HG02938 (cell line): ENCODE measurements around the gene USP5.

ENCODE experiments used
- ATAC-seq: cut with Tn5 transposase; IDR thresholded peaks from one replicate; pipeline ENCODE4 v1.9.1; 2021; ENCODE audit warnings: mild to moderate bottlenecking, moderate library complexity; ENCODE audit not compliant: unreplicated experiment

Gene USP5

DNA sequence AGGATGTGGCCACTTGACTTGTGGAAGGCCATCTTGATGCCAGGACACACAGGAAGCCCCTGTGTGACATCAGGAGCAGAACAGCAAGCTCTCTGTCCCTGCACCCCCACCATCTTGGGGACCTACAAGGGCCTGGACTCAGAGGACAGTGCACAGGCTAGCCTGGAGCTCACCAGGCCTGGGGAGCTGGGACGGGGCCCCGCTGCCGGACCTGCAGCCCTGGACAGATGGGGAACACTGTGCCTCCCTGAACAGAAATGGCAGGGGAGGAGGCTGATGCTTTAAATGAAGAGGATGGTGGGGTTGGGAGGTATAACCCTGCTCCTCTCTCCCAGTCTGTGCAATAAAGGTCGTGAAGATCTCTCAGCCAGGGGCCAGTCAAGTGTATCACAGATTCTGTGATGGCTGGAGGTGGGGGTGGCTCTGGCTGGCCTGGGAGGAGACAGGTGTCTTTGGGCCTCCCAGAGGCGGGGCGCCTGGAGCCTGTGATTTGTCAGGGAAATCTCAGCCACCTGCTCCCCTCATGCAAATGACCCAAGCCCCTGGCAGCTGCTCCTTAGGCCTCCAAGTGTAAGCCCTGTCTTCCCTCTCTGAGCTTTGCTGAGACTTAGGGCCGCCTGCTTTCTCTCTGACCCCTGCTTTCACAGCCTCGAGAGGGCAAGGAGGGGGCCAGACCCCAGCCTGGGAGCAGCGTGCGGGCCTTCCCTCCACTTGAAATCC lies 12.3 kb upstream of the USP5 start:
- no peak for ATAC-seq

DNA sequence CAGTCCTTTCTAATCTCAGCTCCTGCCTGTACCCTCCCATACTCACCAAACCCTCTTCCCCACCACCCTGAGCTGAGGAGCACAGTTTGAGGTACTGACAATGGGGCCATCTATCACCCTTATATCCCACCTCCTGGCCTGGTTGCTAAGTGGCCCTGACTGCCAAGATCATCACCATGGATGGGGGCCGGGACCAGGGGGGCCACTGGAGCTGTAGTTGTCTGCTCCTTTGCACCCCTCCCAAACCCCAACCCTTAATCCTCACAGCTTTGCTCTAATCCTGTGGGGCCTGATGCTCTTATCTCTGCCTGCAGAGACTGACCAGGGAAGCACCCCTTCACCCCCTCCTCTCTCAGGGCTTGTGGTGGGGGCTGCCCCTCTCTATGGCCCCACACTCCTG lies 11.6 kb upstream of the USP5 start:
- ATAC-seq, result no peak

DNA sequence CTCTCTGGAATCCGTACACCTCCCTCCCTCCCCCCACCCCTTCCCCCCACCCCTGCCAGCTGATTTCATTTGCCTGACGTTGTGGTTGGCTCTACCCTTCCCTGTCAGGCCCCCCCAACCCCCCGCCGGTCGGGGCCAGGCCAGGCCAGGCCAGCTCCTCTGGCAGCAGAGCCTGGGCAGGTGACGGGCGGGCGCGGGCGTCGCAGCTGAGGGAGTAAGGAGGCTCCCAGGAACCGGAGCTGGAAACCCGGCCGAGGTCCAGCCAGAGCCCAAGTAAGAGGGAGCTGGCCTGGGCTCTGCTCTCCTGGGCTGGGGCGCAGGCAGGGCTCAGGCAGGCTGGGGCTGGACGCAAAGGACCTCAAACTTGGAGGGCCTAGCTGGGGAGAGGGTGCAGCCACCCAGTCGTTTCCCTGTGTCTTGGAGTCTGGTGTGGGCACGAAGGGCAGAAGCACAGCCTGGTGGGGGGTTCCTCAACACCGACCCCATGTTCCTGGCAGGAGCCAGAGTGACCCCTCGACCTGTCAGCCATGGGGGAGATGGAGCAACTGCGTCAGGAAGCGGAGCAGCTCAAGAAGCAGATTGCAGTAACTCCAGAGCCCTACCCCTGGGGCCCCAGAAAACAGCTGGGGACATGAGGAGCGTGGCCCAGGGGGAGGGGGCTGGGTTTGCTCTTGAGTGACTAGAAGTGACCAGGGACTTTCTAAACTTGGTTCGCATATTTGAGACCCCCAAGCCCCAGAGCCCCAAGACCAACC lies 11.0 kb upstream of the USP5 start, which contains the start of gene GNB3:
Gene GNB3, plus strand, starts transcription at position 165 of the 755 bp plus-strand sequence. Its CDS starts 363 bp downstream, at position 528.
- ATAC-seq, result no peak

DNA sequence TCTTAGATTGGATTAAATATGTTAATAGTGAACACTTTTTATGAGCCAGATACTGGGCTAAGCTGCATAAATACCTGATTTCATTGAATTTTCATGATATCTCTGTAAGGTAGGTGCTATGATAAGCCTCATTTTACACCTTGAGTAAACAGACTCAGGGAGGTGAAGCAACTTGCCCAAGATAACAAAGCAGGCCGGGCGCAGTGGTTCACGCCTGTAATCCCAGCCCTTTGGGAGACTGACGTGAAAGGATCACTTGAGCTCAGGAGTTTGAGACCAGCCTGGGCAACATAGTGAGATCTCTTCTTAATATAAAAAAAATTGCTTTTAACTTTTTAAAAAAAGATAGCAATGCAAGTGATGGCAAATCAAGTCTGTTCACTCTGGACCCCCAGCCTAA lies 9.9 kb upstream of the USP5 start:
- ATAC-seq, result no peak

DNA sequence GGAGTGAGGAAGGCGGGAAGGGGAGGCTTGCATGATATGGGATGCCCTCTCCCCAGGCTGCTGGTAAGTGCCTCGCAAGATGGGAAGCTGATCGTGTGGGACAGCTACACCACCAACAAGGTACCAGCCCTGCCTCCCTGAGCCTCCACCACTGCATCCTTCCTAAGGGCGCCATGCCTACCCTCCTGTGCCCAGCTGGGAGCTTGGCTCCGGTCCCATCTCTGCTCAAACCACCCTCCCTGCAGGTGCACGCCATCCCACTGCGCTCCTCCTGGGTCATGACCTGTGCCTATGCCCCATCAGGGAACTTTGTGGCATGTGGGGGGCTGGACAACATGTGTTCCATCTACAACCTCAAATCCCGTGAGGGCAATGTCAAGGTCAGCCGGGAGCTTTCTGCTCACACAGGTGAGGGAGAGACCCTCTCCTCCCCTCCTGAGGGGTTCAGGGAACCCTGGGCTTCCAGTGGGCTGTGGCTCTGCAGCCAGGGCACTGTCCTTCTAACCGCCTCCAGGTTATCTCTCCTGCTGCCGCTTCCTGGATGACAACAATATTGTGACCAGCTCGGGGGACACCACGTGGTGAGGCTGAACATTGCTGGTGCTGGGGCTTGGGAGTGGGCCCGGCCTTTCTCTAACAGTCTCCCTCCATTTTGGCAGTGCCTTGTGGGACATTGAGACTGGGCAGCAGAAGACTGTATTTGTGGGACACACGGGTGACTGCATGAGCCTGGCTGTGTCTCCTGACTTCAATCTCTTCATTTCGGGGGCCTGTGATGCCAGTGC lies 8.6 kb upstream of the USP5 start:
- ATAC-seq, result no peak

DNA sequence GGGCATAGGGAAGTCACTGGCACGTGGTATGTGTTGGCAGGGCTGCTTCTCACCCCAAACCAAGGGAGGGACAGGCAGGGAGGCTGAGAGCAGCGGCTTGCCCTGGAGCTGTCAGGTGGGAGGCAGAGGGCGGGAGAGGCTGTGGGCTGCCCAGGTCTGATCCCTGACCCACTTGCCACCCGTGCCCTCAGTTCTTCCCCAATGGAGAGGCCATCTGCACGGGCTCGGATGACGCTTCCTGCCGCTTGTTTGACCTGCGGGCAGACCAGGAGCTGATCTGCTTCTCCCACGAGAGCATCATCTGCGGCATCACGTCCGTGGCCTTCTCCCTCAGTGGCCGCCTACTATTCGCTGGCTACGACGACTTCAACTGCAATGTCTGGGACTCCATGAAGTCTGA lies 6.6 kb upstream of the USP5 start:
- ATAC-seq, result no peak

DNA sequence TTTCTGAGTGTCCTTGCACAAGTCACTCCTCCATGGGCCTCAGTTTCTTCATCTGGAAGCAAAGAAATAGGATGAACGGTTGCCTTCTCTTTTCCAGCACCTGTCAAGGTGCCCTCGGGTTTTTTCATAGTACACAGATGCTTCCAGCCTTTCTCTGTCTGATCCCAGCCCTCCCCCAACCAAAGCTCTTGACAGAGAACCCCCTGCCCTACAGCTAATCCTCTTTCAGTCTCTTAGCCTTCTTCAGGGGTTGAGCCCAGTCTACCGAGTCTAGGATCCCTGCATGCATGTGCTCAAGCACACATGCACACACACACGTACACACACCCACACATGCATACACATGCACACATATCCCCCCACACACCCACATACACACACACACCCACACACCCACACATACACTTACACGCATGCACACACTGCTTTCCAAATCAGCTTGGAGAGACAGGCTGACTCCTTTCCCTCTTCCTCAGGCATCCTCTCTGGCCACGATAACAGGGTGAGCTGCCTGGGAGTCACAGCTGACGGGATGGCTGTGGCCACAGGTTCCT lies 5.6 kb upstream of the USP5 start:
- ATAC-seq, result no peak

DNA sequence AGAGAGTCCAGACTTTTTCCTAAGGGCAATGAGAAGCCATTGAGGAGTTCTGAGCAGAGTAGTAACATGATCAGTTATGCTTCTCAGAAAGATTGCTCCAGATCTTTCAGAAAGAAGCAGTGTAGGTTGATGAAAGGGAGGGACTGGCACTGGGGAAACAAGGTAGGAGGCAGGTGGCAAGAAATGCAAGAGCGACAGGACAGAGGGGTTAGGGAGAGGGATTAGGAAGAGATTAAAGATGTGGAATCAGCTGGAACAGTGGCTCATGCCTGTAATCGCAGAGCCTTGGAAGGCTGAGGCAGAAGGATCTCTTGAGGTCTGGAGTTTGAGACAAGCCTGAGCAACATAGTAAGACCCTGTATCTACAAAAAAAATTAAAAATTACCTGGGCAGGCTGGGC lies 4.3 kb upstream of the USP5 start:
- no peak for ATAC-seq

DNA sequence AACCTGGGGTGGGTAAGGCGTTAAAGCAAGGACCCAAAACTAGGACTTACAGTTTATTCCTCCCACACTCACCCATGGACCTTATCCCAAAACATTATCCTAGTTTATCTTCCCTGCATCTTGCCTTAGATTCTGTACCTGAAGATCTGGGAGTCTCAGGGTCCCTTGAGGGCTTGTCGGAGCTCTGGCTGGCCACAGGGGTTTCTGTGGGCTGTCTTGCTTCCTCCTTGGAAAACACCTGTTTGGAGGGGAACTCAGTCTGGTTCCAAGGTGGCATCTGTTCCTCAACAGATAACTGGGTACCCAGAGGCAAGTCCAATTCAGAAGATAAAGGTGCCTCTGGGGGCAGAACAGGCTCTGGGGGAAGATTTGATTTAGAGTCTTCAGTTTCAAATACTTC lies 2.5 kb upstream of the USP5 start:
- ATAC-seq, result no peak

DNA sequence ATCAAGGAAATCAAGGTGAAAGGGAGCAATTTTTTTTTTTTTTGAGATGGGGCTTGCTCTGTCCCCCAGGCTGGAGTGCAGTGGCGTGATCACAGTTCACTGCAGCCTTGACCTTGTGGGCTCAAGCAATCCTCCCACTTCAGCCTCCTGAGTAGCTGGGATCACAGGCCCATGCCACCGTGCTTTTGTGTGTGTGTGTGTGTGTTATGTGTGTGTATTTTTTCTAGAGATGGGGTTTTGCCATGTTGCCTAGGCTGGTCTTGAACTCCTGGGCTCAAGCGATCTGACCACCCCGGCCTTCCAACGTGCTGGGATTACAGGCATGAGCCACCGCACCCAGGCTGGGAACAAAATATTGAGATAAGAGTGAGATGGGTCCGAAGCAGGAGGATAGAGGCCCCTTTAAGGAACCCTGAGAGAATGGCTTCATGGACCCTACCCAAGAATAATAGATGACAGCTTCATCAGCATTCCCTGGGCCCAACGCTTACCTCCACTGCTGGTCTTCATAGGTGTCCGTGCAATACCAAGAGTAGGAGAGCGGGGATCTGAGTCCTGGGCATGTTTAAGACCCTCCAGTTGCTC lies 1.9 kb upstream of the USP5 start:
- ATAC-seq, result no peak

DNA sequence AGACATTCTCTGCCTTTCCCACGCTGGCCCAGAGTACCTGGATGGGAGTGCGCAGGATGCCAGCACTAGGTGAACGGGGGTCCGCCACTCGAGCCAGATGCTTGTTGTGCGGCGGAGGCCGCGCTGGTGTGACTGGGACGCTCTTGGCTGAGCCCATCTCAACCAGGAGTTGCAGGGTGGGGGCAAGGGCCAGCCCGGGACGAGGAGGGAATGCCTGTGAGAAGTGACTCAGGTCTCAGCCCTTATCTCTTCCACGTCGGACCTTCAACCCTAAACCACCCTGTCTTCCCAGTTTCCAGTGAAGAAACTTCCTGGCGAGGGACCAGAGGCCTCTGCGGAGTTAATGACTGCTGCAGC lies 1.2 kb upstream of the USP5 start:
- no peak for ATAC-seq

DNA sequence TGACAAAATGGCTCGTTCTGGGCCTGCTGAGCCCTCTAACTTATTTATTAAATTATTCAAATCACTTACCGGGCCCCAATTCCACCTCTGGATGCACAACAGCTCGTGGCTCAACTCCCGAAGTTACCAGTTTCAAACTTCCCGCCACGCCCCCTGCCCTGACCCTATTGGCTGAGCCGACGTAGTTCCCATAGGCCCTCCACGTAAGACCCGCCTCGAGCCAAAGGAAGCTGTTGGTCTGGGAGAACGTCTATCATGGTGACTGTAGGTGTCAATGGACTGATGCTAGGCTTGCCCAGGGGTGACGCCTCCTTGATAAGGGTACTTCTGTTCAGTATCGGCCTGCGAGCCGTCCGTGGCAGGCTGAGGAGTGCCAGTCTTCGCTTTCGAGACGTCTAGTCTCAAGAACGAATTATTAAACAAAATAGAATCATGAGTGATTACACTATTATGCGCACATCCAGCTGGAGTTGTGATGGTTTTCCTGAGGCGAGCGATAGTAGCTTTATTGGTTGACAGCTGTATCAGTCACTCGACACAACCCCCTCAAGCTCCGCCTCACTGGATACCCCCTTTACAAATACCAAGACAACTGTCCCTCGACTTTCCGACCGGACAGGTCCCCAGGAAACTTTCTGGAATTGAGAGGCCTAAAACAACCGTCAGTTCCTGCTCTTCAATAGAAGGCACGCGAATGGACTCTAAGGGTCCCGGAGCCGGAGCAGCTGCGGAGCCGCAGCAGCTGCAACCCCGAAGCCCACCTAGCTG lies 613 bp upstream of the USP5 start, which contains the start of gene CDCA3:
Gene CDCA3, minus strand, starts transcription at position 134 of the 768 bp plus-strand sequence. CDS start 334 bp downstream, outside the sequence.
- peak; percentile 46 for ATAC-seq

DNA sequence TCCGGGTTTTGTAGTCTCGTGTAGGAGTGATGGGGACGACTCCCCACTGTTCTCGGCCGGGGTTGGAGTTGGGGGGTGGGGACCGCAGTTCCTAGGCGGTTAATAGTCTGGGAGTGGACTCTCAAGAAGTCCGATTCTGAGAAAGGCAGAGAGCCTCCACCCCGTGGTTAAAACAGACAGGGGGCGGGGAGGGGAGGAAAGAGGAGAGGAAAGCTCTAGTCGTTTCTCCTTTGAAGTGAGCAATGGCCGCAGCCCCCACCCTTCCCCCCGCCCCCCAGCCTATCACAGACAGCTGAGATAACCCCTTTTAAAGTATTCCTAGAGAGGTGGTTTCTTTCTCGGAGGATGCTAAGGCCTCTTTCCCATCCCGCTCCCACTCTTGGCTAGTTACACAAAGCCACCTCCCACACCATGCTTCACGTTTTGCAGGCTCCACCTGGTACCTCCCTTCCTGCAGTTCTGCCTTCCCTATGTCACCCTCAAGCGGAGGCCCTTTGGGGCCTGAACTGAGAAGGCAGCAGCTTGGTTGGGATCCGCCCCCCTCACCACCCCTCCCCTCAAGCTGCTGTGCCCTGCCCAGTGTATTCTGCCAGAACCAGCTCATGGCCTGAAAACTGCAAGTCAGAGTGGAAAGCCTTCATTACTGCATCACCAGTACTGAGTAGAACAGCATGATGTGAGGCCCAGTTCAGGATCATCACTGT lies 853 bp downstream of the USP5 start:
- no peak for ATAC-seq

DNA sequence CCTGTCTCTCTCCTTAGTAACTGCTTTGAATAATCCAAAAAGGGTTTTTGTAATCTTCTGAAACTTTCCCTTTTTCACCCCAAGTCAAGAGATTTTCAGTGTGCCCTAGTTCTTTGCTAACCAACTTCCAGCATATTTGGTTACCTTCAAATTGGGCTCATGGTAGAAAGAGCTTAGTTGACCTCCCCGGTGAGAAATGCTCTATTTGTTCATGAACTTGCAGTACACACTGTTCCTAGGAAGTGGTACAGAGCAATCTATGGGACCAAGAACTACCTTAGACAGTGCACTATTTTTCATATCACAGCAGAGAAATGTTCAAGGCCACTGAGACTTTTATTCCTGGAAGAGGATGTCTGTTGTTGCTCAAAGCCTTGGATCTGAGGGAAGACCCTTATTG lies 1.7 kb downstream of the USP5 start:
- no peak for ATAC-seq

DNA sequence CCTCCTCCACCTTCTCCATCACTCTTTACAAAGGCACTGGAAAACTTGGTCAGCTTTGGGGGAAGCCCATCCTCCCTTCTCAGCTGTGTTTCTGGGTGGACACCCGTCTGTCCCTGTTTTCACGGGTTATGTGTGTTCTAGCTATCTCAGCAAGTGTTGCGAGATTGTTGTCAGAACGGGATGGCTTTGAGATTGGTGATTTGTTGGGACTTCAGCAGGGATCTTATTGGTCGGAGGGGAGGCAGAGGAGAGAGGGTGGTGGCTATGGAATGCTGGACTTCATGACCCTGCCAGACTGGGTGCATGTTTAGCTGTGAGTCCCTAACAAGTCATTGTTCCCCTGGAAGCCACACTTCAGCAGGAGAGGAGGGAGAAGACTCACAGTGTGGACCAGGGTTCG lies 2.1 kb downstream of the USP5 start:
- no peak for ATAC-seq

DNA sequence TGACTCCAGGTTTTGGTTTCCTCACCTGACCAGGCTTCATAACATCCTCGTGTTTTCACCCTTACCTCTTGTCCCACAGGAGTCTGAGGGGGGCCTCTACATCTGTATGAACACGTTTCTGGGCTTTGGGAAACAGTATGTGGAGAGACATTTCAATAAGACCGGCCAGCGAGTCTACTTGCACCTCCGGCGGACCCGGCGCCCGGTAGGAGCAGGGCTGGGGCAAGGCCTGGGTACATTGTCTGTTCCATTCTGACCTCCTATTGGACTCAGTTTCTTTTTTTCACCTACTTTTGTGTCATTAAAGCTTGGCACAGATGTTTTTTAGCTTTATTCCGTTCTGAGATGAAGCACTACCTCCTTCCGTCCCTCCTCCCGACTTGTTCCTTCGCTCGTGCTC lies 3.4 kb downstream of the USP5 start:
- no peak for ATAC-seq

DNA sequence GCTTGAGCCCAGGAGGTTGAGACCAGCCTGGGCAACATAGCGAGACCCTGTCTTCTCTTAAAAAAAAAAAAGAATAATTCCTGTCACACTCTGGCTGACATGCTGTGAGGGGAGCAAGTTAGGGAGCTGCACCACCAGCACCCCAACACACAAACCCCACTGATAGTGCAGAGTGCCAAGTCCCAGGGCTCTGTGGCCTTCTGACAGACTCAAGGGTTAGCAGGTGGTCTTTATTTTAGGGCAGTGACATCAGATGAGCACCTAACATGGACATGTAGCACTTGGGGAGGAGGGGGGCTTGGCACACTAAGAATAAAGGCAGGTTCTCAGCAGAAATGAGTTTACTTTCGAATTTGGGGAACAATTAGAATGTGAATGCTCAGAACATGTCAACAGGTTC lies 6.8 kb downstream of the USP5 start:
- ATAC-seq, result no peak

DNA sequence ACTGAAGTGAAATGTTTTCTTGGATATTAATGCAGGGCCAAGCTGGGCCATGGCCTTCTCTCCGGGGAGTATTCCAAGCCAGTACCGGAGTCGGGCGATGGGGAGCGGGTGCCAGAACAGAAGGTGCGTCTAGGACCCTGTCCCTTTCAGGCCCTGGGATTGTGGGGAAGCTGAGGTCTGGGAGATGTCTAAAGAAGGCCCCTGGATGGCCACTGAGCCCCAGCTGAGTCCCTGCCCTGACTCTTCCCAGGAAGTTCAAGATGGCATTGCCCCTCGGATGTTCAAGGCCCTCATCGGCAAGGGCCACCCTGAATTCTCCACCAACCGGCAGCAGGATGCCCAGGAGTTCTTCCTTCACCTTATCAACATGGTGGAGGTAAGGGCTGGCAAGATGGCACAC lies 8.2 kb downstream of the USP5 start:
- no peak for ATAC-seq

DNA sequence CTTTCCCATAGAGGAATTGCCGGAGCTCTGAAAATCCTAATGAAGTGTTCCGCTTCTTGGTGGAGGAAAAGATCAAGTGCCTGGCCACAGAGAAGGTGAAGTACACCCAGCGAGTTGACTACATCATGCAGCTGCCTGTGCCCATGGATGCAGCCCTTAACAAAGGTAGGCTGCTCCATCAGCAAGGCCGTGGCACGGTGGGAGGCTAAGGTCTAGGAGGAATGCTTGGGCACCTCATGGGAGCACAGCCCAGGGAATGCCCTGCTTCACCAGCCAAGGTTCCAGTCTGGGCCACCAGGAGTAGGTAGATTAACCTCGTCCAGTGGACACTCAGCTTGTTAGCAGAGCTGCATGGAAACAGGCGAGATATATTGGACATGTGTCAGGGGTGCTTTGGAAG lies 9.0 kb downstream of the USP5 start:
- no peak for ATAC-seq

DNA sequence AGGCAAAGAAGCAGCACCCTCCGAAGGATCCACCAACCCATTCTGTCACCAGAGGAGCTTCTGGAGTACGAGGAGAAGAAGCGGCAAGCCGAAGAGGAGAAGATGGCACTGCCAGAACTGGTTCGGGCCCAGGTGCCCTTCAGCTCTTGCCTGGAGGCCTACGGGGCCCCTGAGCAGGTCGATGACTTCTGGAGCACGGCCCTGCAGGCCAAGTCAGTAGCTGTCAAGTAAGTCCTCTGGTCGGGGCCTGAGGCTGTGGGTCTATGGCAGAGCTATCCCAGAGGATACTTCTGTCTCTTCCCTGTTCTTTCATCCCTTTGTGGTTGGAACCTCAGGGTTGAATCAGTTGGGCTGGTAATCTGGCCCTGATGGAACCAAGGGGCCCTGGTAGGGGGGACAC lies 9.4 kb downstream of the USP5 start:
- no peak for ATAC-seq
